SIG-M5 (cell line): ENCODE results near the gene CDKL5.
"Not testable (repeated sequence)": the region's sequence is repeated elsewhere in the genome, so short reads cannot be mapped to it uniquely, and the experiment has no call there.

Experiments
- DNase-seq: peaks from one replicate; lab custom pipeline; 2025; lab: John Stamatoyannopoulos, UW

Gene CDKL5

DNA sequence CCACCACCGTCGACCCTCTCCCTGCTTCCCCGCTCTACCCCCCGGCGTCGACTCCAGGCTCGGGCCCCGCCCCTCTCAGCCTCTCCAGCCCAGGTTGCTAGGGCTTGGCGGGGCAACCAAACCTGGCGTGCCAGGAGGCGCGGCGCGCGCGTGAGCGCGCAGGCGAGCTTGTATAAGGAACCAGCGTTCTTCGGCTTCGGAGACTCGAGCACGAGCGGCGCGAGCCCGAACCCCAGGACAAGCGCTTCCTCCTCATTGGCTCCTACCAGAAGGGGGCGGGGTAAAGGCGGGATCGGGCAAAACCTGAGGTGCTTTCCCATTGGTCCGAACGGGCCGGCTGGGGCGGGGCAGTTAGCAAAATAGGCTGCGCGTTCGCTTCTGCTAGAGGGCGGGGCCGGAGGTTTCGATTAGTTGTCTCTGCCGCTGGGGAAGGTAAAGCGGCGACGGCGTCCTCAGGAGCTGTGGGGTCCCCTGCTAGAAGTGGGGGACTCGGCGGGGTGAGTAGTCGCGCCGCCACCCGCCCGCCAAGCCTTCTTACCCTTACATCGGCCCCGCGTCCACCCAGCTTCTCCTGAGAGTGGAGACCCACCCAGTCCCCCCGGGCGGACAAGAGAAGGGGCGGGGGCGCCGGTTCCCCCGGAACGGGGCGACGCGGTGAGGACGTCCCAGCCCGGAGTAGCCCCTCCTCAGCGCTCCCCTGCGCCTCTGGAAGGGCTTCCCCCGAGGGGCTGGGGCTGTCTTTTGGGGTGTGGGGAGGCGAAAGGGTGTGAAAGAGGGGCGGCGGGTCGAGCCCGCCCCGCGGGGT is at the start of gene CDKL5:
CDKL5 (plus strand) TSS at position 410 of the 805 bp plus-strand sequence. CDS start 81,489 bp downstream, outside the sequence.
- peak; percentile 71 for DNase-seq

DNA sequence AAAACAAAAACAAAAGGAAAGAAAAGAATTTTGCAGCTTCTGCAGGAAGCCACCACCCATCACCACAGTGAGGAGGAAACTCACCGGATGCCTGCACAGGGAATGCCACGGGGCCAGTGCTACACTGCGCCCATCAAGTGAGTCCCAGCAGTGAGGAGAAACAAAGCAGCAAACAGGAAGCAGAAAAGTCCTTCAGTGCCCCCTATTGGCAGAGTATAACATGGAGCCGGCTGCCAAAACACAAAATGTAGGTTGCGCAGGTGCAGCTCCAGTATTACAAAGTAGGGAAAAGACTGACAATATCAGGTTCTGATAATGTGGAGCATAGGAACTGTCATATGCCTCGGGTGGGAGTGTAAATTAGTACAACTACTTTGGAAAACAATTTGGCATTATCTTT is 47.6 kb upstream of the CDKL5 start:
- no peak for DNase-seq

DNA sequence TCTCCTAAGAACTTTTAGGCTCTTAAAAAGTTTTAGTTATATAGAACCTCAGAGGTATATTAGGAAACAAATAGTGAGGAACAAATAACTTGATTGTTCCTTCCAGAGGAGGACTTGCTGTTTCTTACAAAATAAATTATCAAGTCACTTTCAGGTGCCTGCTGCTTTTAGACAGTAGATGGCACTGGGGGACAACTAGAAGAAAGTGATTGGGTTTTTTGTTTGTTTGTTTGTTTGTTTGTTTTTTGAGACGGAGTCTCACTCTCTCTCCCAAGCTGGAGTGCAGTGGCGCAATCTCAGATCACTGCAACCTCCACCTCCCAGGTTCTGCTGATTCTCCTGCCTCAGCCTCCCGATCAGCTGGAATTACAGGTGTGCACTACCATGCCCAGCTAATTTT is 35.4 kb upstream of the CDKL5 start:
- DNase-seq = no peak

DNA sequence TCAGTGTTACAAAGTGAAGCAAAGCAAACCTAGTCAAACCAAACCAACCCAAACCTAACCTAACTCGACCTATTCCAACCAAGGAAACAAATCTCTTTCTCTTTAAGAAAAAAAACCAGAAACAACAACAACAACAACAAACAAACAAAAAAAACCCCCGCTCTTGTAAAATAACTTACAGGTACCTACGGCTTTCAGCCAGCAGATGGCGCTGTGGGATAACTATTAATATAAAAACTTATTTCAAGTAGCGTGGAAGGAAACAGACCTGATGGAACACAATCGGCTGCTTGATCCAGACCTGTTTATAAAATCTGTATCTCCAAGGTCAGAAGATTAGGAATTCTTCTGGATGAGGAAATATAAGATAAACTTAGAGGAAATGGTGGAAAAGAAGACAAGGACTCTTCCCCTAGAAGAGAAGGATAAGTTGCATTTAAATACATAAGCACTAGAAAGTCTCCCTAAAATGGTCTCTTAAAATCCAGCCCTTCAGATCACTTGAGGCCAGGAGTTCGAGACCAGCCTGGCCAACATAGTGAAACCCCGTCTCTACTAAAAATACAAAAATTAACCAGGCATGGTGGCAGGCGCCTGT is 34.4 kb upstream of the CDKL5 start:
- no peak for DNase-seq

DNA sequence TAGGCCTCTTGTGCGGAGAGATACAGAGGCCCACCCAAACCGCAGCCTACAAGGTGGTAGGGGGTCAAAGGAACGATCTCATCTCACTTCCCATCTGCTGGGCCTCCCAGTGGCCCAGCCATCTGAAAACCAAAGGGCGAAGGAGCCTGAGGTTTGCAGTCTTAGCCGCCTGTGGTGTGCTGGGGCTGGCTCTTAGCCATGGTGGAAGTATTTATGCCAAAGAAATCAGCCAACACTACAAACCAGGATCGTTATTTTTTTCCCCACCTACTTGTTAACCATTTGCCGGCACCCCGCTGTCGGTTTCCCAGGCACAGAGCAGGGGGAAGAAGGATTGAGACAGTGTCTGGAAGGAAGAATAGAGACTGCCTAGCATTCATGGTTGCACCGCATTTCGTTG is 30.9 kb upstream of the CDKL5 start:
- DNase-seq = no peak

DNA sequence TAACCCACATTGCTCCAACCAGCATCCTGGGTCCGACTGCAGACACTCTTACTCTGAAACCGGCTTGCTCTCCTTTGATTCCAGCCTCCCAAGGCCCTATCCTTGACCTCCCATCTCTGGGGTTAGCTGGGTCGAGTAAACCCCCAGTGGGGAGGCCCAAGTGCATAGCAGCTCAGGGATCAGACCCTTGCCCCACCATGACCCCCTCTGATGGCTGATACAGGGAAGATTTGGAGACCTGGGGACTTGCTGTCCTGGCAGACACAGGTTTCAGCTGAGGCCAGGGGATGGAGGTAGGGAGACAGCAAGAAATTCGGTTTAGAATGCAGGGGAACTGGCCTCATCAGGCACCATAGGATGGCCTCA is 23.6 kb upstream of the CDKL5 start:
- DNase-seq = no peak

DNA sequence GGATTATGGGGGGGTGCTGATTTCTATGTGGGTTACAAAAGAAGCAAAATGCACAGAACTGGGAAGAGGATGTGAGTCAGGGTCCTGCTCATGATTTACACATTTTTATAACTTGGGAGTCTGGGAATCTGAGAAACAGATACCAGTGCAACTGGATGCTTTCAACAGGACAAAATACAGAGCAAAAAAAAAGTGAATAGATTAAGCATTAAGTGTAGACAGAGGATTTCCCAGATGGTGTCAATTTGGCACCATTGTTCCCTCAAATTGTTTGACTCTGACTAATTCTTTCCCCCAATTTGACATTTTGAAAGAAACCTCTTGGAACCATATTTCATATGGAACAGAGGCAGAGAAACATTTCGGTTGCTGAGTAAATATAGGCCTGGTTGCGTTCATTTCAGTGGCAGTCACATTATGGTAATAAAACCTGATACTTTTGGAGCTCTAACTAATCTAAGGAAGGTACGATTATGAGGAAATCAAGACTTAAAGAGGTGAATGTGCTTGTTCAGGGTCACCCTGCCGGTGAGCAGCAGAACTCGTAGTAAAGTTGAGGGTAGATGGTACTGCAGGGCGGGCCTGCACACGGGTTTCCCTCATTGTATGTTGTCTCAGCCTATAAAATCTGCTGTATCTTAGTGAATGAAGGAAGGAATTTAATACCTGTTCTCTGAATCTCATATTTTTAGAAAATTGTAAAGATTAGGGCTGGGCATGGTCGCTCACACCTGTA is 18.7 kb upstream of the CDKL5 start:
- no peak for DNase-seq

DNA sequence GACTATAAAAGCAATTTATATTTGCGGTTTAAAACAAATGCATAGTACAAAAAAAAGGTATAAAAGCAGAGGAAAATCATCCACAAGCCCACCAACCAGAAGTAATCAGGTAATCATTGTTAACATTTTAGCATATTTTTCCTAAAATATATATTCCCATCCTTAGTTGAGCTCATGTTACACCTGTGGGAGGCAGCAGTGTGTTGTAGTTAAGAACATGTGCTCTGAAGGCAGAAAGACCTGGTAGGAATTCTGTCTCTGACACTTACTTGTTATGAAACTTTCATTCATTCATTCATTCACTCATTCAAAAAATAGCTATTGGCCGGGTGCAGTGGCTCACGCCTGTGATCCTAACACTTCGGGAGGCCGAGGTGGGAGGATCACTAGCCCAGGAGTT is 15.4 kb upstream of the CDKL5 start:
- DNase-seq = no peak

DNA sequence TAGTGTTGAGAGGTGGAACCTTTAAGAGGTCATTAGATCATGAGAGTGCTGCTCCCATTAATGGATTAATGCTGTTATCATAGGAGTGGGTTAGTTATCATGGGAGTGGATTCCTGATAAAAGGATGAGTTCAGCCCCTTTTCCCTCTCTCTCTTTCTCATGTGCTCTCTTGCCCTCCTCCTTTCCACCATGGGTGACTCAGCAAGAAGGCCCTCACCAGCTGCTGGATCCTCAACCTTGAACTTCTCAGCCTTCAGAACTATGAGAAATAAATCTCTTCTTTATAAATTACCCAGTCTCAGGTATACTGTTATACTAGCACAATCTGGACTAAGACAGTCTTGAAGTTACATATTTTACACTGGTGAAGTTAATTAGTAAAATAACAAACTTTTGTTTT is 10.0 kb upstream of the CDKL5 start:
- no peak for DNase-seq

DNA sequence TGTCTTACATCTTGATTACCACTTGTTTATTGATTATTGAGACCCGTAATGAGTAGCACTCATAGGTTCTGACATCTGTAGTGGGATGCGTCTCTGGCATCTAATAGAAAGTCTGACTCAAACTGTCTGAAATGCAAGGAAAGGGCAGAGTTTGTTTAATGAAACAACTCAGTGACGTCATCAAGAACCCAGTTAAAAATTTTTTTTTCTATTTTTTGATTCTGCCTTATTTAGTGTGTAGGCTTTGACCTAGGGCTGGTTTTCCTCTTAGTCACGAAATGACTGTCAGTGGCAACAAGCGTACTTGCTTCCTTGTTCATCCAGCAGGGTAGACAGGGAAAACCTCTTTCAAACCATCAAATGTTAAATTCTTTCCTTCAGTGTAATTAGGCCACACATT is 3.1 kb upstream of the CDKL5 start:
- DNase-seq = no peak

DNA sequence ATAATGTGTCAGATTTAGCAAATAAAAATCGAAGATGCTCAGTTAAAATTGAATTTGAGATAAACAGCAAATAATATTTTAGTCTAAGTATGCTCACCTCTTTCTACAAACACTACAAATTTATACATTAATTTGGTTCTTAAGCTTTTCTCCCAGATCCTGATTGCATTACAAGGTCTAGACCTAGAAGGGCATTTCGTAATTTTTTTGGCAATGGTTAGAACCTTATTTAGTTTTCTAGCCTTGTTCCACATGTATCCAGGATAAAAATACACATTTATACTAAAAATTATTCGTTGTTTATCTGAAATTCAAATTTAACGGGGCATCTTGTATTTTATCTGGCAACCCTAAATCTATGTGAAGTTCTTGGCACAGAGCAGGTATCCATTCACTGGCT is 2.5 kb upstream of the CDKL5 start:
- no peak for DNase-seq

DNA sequence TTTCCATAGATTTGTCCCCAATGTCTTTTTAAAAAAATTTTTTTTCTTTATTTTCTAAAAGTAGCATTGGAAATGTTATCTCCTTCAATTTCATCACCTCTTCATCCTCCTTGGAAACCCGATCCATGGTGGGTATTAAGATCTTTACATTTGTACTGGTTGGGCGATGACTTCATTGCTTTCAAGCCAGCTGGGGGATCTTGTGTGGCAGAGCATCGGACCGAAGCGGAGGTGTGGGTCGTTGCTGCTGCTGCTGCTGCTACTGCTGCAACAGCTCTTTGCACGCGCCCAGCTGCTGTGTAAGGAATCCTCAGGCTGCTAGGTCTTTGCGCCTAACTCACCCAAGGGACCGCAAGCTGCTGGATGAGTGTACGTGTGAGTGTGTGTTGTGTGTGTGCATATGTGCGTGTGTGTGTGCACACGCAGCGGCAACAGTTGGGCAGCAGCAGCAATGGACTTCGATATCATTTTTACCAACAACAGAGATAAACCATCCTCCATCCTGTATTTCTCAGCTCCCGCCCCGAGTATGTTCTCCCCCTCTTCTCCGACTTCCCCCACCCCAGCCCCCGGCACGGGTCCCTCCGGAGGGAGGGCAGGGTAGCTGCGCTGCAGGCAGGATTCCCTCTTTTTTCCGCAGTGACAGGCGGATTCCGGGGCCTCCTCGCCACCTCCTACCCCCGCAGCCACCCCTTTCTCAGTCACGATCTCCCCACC is 768 bp upstream of the CDKL5 start:
- no peak for DNase-seq

DNA sequence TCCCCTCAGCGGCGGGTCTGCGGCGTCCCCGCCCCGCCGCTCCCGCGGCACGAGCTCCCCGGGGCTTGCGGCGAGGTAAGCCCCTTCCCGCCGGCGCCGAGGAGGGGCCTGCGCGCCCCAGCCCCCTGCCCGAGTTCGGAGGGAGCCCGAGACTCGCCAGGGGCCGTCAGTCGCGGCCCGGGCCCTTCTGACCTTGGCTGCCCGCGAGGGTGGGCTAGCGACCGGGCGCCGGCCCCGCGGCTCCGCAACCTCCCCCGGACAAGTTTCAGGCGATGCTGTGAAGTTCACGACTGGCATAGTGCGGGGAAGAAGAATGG is 554 bp downstream of the CDKL5 start:
- DNase-seq = no peak

DNA sequence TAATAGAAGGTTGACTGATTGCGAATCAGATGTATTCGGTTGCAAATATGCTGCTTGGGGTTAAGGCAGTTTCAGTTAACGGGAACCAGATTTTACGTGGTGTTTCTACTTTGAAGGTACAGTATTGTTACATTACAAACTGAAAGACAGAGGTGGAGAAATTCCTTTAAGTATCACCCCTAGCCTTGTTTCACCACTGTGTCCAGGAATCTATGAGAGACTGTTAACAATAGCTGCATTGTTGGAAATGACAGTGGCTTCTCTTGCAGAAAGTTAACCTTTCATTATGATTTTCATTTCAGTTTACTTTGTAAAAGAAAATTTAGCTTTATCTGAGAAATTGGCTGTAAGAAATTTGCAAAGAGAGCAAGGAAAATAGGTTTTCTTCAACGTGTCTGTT is 2.6 kb downstream of the CDKL5 start:
- DNase-seq = no peak

DNA sequence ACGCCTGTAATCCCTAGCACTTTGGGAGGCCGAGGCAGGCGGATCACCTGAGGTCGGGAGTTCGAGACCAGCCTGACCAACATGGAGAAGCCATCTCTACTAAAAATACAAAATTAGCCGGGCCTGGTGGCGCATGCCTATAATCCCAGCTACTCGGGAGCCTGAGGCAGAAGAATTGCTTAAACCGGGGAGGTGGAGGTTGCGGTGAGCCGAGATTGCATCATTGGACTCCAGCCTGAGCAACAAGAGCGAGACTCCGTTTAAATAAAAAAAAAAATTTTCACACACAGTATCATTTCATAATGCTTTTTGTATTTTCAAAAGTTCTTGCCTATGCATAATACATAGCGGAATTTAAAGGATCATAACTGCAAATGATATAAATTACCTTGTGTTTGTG is 7.9 kb downstream of the CDKL5 start:
- DNase-seq = not testable (repeated sequence)

DNA sequence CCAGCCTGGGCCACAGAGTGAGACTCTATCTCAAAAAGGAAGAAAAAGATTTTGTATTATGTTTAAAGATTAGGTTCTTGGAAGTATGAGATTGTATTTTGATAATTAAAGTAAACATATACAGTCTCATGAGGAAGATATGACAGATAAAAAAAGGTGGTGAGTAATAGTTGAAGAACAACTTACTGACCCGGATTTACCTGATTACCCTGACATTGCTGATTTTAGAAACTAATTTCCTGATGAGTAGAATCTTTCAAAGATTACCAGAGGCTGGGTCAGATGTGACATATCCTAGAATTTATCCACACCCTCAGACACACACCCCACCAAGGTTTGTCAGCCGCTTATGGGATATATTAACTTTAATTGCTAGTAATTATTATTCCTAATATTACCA is 9.5 kb downstream of the CDKL5 start:
- DNase-seq = no peak

DNA sequence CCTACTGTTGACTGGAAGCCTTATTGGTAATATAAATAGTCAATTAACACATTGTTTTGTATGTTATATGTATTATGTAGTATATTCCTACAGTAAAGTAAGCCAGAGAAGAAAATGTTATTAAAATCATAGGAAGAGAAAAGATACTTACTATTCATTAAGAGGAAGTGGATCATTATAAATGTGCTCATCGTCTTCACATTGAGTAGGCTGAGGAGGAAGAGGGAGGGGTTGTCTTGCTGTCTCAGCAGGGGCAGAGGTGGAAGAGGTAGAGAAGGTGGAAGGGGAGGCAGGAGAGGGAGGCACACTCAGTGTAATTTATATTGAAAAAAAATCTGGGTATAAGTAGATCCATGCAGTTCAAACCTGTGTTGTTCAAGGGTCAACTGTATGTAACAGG is 10.6 kb downstream of the CDKL5 start:
- DNase-seq = no peak

DNA sequence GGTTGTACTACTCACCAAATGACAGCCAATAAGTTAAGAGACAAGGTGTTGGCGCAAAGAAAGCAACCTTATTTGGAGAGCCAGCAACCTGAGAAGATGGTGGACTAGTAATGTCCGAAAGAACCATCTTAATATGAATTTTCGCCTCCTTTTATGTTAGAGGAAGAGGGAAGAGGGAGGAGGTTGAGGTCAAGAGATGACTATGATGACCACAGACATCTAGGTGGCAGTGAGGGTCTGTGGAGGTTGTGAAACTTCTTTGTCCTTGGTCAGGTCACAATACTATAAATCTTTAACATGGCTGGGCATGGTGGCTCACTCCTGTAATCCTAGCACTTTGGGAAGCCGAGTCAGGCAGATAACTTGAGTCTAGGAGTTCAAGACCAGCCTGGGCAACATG is 15.4 kb downstream of the CDKL5 start:
- DNase-seq = no peak

DNA sequence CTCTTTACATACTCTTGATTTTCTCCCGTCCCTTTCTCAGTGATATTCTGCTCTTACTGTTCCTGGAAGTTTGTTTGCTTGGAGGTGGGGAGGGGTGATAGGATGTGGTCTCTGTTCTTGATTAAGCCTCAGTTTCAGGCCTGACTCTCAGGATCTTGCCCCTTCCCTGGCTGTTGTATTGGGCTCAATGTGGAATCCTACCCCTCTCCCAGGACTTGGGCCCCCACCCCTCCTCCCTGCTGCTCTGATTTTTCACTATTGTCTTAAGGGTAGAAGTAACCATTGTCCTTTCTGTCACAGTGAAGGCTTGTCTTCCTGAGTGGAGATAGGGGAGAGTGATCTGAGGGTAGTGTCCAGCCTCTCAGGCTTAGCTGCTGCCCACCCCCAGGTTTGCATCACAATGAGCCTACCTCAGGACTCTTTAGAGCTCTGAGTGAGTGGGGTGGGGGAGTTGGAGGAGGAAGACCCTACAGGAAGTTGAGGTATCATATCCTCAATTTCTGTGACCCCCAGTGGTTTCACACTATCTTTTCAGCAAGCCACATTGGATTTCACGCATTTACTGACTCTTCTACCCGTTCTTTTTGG is 16.5 kb downstream of the CDKL5 start:
- DNase-seq = no peak

DNA sequence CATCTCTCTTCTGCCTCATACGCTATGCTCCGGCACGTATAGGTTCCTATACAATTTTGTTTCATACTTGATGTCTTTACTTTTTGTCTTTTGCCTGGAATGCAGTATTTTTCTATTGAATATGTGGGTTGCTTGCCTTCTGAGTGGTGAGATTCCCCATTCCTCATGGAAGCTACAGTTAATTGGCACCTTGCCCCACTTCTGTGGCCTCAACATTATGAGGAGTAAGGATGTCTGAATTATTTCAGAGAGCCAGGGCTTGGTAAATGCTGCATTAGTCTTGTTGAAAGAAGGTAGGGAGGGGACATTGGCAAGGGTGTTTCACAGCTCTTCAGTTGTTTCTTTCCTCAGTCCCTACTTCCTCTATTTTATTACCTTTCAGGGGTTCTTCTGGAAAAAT is 23.0 kb downstream of the CDKL5 start:
- no peak for DNase-seq

DNA sequence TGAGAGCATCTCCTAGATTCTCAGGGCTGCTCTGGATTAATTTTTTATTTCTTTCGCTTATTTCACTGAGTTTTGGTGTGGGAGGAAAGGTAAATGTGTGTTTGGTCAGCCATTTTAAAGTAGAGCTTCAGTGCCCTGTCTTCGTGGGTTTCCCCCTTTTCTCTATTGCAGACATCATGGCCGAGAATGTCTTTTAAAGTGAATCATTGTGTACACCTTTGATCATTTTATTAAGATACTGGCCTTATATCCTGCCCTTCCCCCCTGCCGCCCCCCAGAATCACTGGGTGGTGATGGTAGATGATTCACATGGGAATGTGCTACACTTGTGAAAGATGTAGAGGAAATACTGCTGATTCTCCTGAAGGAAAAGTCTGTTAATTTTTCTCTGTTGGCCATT is 23.8 kb downstream of the CDKL5 start:
- no peak for DNase-seq

DNA sequence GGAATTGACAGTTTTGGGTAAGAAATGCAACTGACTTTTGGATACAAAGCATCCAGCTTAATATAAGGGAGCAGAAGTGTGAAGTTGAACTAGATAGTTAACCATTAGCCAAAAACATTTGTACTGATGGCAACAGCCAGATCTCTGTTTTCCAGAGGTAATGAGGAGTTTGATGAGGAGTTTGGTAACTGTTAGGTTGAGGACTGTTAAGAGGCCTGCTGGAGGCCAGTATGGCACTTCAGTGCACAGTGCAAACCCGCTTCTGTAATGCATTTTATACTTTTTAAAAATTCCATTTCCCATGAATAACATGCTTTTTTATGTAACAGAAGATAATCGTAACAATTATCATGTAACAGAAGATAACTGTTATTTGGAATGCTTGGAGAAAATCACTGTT is 30.0 kb downstream of the CDKL5 start:
- no peak for DNase-seq

DNA sequence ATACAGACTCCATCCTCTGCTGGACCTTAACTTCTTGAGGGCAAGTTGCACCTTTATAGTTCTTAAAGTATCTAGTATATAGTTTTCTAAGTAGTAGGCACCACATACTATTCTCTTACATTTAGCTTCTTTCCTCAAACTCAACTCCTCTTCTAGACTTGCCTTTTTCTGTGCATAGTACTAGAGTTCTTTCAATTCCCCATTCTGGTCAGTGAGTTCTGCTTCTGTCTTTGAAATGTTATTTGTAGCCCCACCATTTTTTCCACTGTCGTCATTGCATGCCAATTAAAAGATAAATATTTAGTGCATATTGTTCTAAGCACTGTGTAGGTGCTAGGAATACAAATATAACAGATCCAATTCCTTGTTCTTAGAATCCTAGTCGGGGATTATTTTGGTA is 31.6 kb downstream of the CDKL5 start:
- no peak for DNase-seq
